ENCODE measurements around the gene SNX9. TPM values are rescaled to one million over a fixed set of nuclear protein-coding genes. Genes with fewer than 3 reads are reported as not detected.
"Not testable (repeated sequence)": the region's sequence is repeated elsewhere in the genome, so short reads cannot be mapped to it uniquely, and the experiment has no call there.

SNX9 gene
- total RNA-seq, 1 donor from 2014 or later = 46.2 TPM

- DNase-seq (ENCODE audit: low spot score) = no peak
Measured at GRCh38 chr6:157884756-157885155, 61.7 kb downstream of the SNX9 start.

GRCh38 chr6:157885211-157885788, 62.3 kb downstream of the SNX9 start:
- DNase-seq (ENCODE audit: low spot score) = no peak

GRCh38 chr6:157885876-157886275, 62.8 kb downstream of the SNX9 start:
- no peak for DNase-seq (ENCODE audit: low spot score)

GRCh38 chr6:157887892-157888291, 64.8 kb downstream of the SNX9 start:
- DNase-seq (ENCODE audit: low spot score) = no peak

GRCh38 chr6:157891544-157892362, 68.7 kb downstream of the SNX9 start:
- DNase-seq (ENCODE audit: low spot score) = no peak

GRCh38 chr6:157892363-157892877, 69.4 kb downstream of the SNX9 start:
- no peak for DNase-seq (ENCODE audit: low spot score)

GRCh38 chr6:157893238-157893637, 70.2 kb downstream of the SNX9 start:
- no peak for DNase-seq (ENCODE audit: low spot score)

- DNase-seq (ENCODE audit: low spot score) = no peak
Measured at GRCh38 chr6:157895585-157895984, 72.5 kb downstream of the SNX9 start.

- DNase-seq (ENCODE audit: low spot score) = no peak
Measured at GRCh38 chr6:157896932-157897331, 73.9 kb downstream of the SNX9 start.

- DNase-seq (ENCODE audit: low spot score) = no peak
Measured at GRCh38 chr6:157898169-157898568, 75.1 kb downstream of the SNX9 start.

- DNase-seq (ENCODE audit: low spot score) = no peak
Measured at GRCh38 chr6:157898640-157899039, 75.6 kb downstream of the SNX9 start.

- not testable (repeated sequence) for DNase-seq (ENCODE audit: low spot score)
Measured at GRCh38 chr6:157900262-157900661, 77.2 kb downstream of the SNX9 start.

GRCh38 chr6:157900751-157901150, 77.7 kb downstream of the SNX9 start:
- not testable (repeated sequence) for DNase-seq (ENCODE audit: low spot score)

GRCh38 chr6:157904999-157905398, 82.0 kb downstream of the SNX9 start:
- no peak for DNase-seq (ENCODE audit: low spot score)

- no peak for DNase-seq (ENCODE audit: low spot score)
Measured at GRCh38 chr6:157905590-157906342, 82.7 kb downstream of the SNX9 start.

GRCh38 chr6:157906537-157907061, 83.6 kb downstream of the SNX9 start:
- no peak for DNase-seq (ENCODE audit: low spot score)

GRCh38 chr6:157907651-157908050, 84.6 kb downstream of the SNX9 start:
- DNase-seq (ENCODE audit: low spot score) = no peak

- no peak for DNase-seq (ENCODE audit: low spot score)
Measured at GRCh38 chr6:157908369-157909281, 85.6 kb downstream of the SNX9 start.

GRCh38 chr6:157909282-157909664, 86.2 kb downstream of the SNX9 start:
- DNase-seq (ENCODE audit: low spot score) = no peak

- DNase-seq (ENCODE audit: low spot score) = no peak
Measured at GRCh38 chr6:157911278-157911677, 88.2 kb downstream of the SNX9 start.

- DNase-seq (ENCODE audit: low spot score) = no peak
Measured at GRCh38 chr6:157911786-157912185, 88.7 kb downstream of the SNX9 start.

All from umbilical cord (tissue), 2 donors.